Measurements from ENCODE around the gene ADGRL3. TPM values are rescaled to one million over a fixed set of nuclear protein-coding genes. Genes with fewer than 3 reads are reported as not detected.

The ADGRL3 gene
- 10 to 100 TPM; 24.3 to 28.6 (median 27.0) TPM for polyA plus RNA-seq (ENCODE audit: insufficient read length in 4 of 4)

- DNase-seq (ENCODE audit: low read depth in 4 of 4, low spot score in 3 of 4), result peak; percentile 47 to 74 (median 64)
Observed at GRCh38 chr4:61200187-61200915, at the start of gene ADGRL3. Gene ADGRL3, plus strand, starts transcription at chr4:61200326.

- DNase-seq (ENCODE audit: low read depth in 4 of 4, low spot score in 3 of 4), result no peak
Observed at GRCh38 chr4:61152433-61152832, 47.7 kb upstream of the ADGRL3 start.

- no peak for DNase-seq (ENCODE audit: low read depth in 4 of 4, low spot score in 3 of 4)
Observed at GRCh38 chr4:61160478-61160877, 39.6 kb upstream of the ADGRL3 start.

GRCh38 chr4:61162116-61162515, 38.0 kb upstream of the ADGRL3 start:
- DNase-seq (ENCODE audit: low read depth in 4 of 4, low spot score in 3 of 4), result no peak

- no peak for DNase-seq (ENCODE audit: low read depth in 4 of 4, low spot score in 3 of 4)
Observed at GRCh38 chr4:61173799-61174198, 26.3 kb upstream of the ADGRL3 start.

- no peak for DNase-seq (ENCODE audit: low read depth in 4 of 4, low spot score in 3 of 4)
Observed at GRCh38 chr4:61175495-61175894, 24.6 kb upstream of the ADGRL3 start.

GRCh38 chr4:61177367-61177766, 22.8 kb upstream of the ADGRL3 start:
- DNase-seq (ENCODE audit: low read depth in 4 of 4, low spot score in 3 of 4), result no peak

- no peak for DNase-seq (ENCODE audit: low read depth in 4 of 4, low spot score in 3 of 4)
Observed at GRCh38 chr4:61180405-61180804, 19.7 kb upstream of the ADGRL3 start.

- DNase-seq (ENCODE audit: low read depth in 4 of 4, low spot score in 3 of 4), result no peak
Observed at GRCh38 chr4:61182915-61183314, 17.2 kb upstream of the ADGRL3 start.

GRCh38 chr4:61185288-61185687, 14.8 kb upstream of the ADGRL3 start:
- DNase-seq (ENCODE audit: low read depth in 4 of 4, low spot score in 3 of 4), result no peak

GRCh38 chr4:61192392-61192791, 7.7 kb upstream of the ADGRL3 start:
- no peak for DNase-seq (ENCODE audit: low read depth in 4 of 4, low spot score in 3 of 4)

GRCh38 chr4:61193863-61194262, 6.3 kb upstream of the ADGRL3 start:
- DNase-seq (ENCODE audit: low read depth in 4 of 4, low spot score in 3 of 4), result no peak

- DNase-seq (ENCODE audit: low read depth in 4 of 4, low spot score in 3 of 4), result no peak
Observed at GRCh38 chr4:61194571-61194970, 5.6 kb upstream of the ADGRL3 start.

- no peak for DNase-seq (ENCODE audit: low read depth in 4 of 4, low spot score in 3 of 4)
Observed at GRCh38 chr4:61195101-61195500, 5.0 kb upstream of the ADGRL3 start.

GRCh38 chr4:61198686-61199085, 1.4 kb upstream of the ADGRL3 start:
- no peak for DNase-seq (ENCODE audit: low read depth in 4 of 4, low spot score in 3 of 4)

GRCh38 chr4:61199873-61200186, 296 bp upstream of the ADGRL3 start:
- no peak for DNase-seq (ENCODE audit: low read depth in 4 of 4, low spot score in 3 of 4)

- DNase-seq (ENCODE audit: low read depth in 4 of 4, low spot score in 3 of 4), result peak; percentile 28 to 49 (median 42)
Observed at GRCh38 chr4:61200916-61201526, 895 bp downstream of the ADGRL3 start.

- DNase-seq (ENCODE audit: low read depth in 4 of 4, low spot score in 3 of 4), result peak in 2 of 4 donors; percentile 21 to 36
Observed at GRCh38 chr4:61201561-61201960, 1.4 kb downstream of the ADGRL3 start.

- peak; percentile 8 to 18 (median 15) for DNase-seq (ENCODE audit: low read depth in 4 of 4, low spot score in 3 of 4)
Observed at GRCh38 chr4:61201961-61202637, 2.0 kb downstream of the ADGRL3 start.

- DNase-seq (ENCODE audit: low read depth in 4 of 4, low spot score in 3 of 4), result peak in 3 of 4 donors; percentile 9 to 37 (median 19)
Observed at GRCh38 chr4:61202638-61203435, 2.7 kb downstream of the ADGRL3 start.

- DNase-seq (ENCODE audit: low read depth in 4 of 4, low spot score in 3 of 4), result peak in 2 of 4 donors; percentile 9 to 15
Observed at GRCh38 chr4:61203436-61203790, 3.3 kb downstream of the ADGRL3 start.

Data from right renal pelvis (tissue), 4 donors.